GM12878 (cell line): ENCODE measurements around the gene TEX51. TPM values are rescaled to one million over a fixed set of nuclear protein-coding genes. Genes with fewer than 3 reads are reported as not detected.

Source experiments
- ATAC-seq: fragments of 200-7000 bp; cut with Tn5 transposase; 3 replicates; pipeline ENCODE4 v1.9.1; 2020; ENCODE audit warnings: mild to moderate bottlenecking, moderate library complexity
- BruUV-seq: library from RNA; stranded (reverse); fragments of 400-500 nt; replicated peaks from 2 replicates; lab custom pipeline; 2021; lab: Mats Ljungman, UMichigan
- CTCF ChIA-PET: fragments of 300-600 bp; sonication (Branson Sonifier 250); formaldehyde crosslinking; extraction: SDS; loops from one replicate; lab custom pipeline; 2021; ENCODE audit warnings: inconsistent platforms; lab: Yijun Ruan, JAX
- POLR2A ChIA-PET: fragments of 350-600 bp; formaldehyde crosslinking; extraction: SDS; loops from one replicate; lab custom pipeline; 2021; ENCODE audit warnings: inconsistent platforms; lab: Charles Lee
- RAD21 ChIA-PET: fragments of 300-600 bp; sonication (Branson Sonifier 250); formaldehyde crosslinking; loops from one replicate; lab custom pipeline; 2023; ENCODE audit warnings: antibody characterized with exemption; ENCODE audit not compliant: unreplicated experiment; lab: Charles Lee
- SMC1A ChIA-PET: fragments of 300-600 bp; sonication (Branson Sonifier 250); formaldehyde crosslinking; loops from one replicate; lab custom pipeline; 2023; ENCODE audit not compliant: unreplicated experiment, uncharacterized antibody; lab: Charles Lee
- DNase-seq: peaks from one replicate; pipeline ENCODE4 v3.0.0-alpha.2; 2011; ENCODE audit warnings: low read depth, low spot score
- FAIRE-seq: peaks from 3 replicates; lab custom pipeline; 2011; peaks lifted over from hg19 to GRCh38; lab: Jason Lieb, UNC
- H2AFZ ChIP-seq: 2 replicates; pipeline ENCODE4 v1.6.0; 2011; ENCODE audit warnings: low read depth, low read length, control low read depth; ENCODE audit not compliant: control insufficient read depth
- H3K27ac ChIP-seq: 2 replicates; pipeline ENCODE4 v1.5.1; 2011; ENCODE audit warnings: control low read depth; ENCODE audit not compliant: control insufficient read depth, insufficient read depth
- H3K27me3 ChIP-seq, 2 experiments: replicated peaks in 1 of 2; 2 replicates each; pipeline versions ENCODE4 v1.6.0 to v1.6.1; 2011; ENCODE audit warnings: low read length in 1 of 2; ENCODE audit not compliant: control insufficient read depth in 2 of 2, insufficient read depth in 2 of 2
- H3K36me3 ChIP-seq, 2 experiments: 2 replicates each; pipeline ENCODE4 v1.5.1; 2011; ENCODE audit warnings: low read length in 1 of 2; ENCODE audit not compliant: control insufficient read depth in 2 of 2, insufficient read depth in 2 of 2
- H3K4me1 ChIP-seq: 2 replicates; pipeline ENCODE4 v1.6.1; 2011; ENCODE audit warnings: mild to moderate bottlenecking, low read length, moderate library complexity, mixed read lengths; ENCODE audit not compliant: control insufficient read depth, insufficient read depth
- H3K4me2 ChIP-seq: 2 replicates; pipeline ENCODE4 v1.6.0; 2011; ENCODE audit warnings: control low read depth; ENCODE audit not compliant: control insufficient read depth, insufficient read depth
- H3K4me3 ChIP-seq: fragments of 200-600 bp; sonication (generic); 2 replicates; pipeline ENCODE4 v1.5.1; 2016
- H3K79me2 ChIP-seq: 2 replicates; pipeline ENCODE4 v1.6.0; 2011; ENCODE audit warnings: low read length; ENCODE audit not compliant: control insufficient read depth, insufficient read depth
- H3K9ac ChIP-seq: 2 replicates; pipeline ENCODE4 v1.8.0; 2011; ENCODE audit warnings: low read length, control low read depth, mixed read lengths; ENCODE audit not compliant: control insufficient read depth, insufficient read depth
- H3K9me3 ChIP-seq: replicated peaks from 3 replicates; pipeline ENCODE4 v1.5.1; 2011; ENCODE audit warnings: mild to moderate bottlenecking, low read length; ENCODE audit not compliant: control insufficient read depth, insufficient read depth
- H4K20me1 ChIP-seq: 2 replicates; pipeline ENCODE4 v1.6.0; 2011; ENCODE audit not compliant: control insufficient read depth, insufficient read depth
- CREB1 ChIP-seq: IDR thresholded peaks from 2 replicates; pipeline ENCODE4 v1.6.1; 2012; ENCODE audit warnings: low read depth, mild to moderate bottlenecking, inconsistent platforms
- CREM ChIP-seq: IDR thresholded peaks from 2 replicates; pipeline ENCODE4 v1.6.1; 2014; ENCODE audit warnings: antibody characterized with exemption, low read depth
- CTCF ChIP-seq, 3 experiments: IDR thresholded peaks in 2 of 3; conservative IDR thresholded peaks in 1 of 3; 2 replicates each; pipeline ENCODE4 v1.5.1; 2011; ENCODE audit warnings: low read depth in 3 of 3, low read length in 3 of 3, mild to moderate bottlenecking in 3 of 3, control low read depth in 2 of 3, moderate library complexity in 2 of 3, inconsistent platforms in 1 of 3, mixed read lengths in 1 of 3; ENCODE audit not compliant: control insufficient read depth in 2 of 3, insufficient read depth in 1 of 3; ENCODE audit errors: extremely low read depth in 1 of 3
- EGR1 ChIP-seq, 2 experiments: IDR thresholded peaks; 1 replicate in 1 of 2; 2 replicates in 1 of 2; pipeline ENCODE4 v1.6.1; 2011 to 2012; ENCODE audit warnings: low read depth in 2 of 2, low read length in 2 of 2, borderline replicate concordance in 1 of 2, mild to moderate bottlenecking in 1 of 2, moderate library complexity in 1 of 2
- ELK1 ChIP-seq: IDR thresholded peaks from 2 replicates; pipeline ENCODE4 v1.6.1; 2012; ENCODE audit warnings: low read depth, low read length, improper control_type of control experiment
- HSF1 ChIP-seq: fragments of 150-350 bp; IDR thresholded peaks from 2 replicates; pipeline ENCODE4 v1.6.1; 2014; ENCODE audit warnings: mild to moderate bottlenecking, low read depth, low read length
- IRF5 ChIP-seq: fragments of 450-650 bp; IDR thresholded peaks from 2 replicates; pipeline ENCODE4 v1.6.1; 2017; ENCODE audit warnings: borderline replicate concordance
- MLLT1 ChIP-seq: fragments of 450-650 bp; IDR thresholded peaks from 2 replicates; pipeline ENCODE4 v1.6.1; 2016; ENCODE audit warnings: mild to moderate bottlenecking
- MXI1 ChIP-seq: fragments of 150-350 bp; IDR thresholded peaks from 2 replicates; pipeline ENCODE4 v1.6.1; 2011; ENCODE audit warnings: low read depth, mild to moderate bottlenecking, inconsistent platforms, low read length, improper control_type of control experiment
- MYC ChIP-seq: IDR thresholded peaks from 2 replicates; pipeline ENCODE4 v1.6.1; 2011; ENCODE audit warnings: mild to moderate bottlenecking, low read length, moderate library complexity, inconsistent platforms; ENCODE audit not compliant: insufficient read depth, insufficient replicate concordance, insufficient read length, severe bottlenecking
- NR2C1 ChIP-seq: fragments of 450-650 bp; IDR thresholded peaks from 2 replicates; pipeline ENCODE4 v1.6.1; 2017; ENCODE audit warnings: antibody characterized with exemption, mild to moderate bottlenecking, moderate library complexity
- POU2F2 ChIP-seq: IDR thresholded peaks from 3 replicates; pipeline ENCODE4 v1.6.1; 2011; ENCODE audit warnings: low read depth, mild to moderate bottlenecking, low read length, borderline replicate concordance
- RB1 ChIP-seq: fragments of 450-650 bp; formaldehyde crosslinking; IDR thresholded peaks from 2 replicates; pipeline ENCODE4 v1.6.1; 2017; ENCODE audit warnings: mild to moderate bottlenecking, borderline replicate concordance
- SREBF2 ChIP-seq: IDR thresholded peaks from 2 replicates; pipeline ENCODE4 v1.6.1; 2012; ENCODE audit warnings: mild to moderate bottlenecking, low read length
- SRF ChIP-seq, 2 experiments: IDR thresholded peaks; 2 replicates each; pipeline ENCODE4 v1.6.1; 2011; ENCODE audit warnings: low read depth in 2 of 2, low read length in 2 of 2, mild to moderate bottlenecking in 1 of 2, moderate library complexity in 1 of 2
- TARDBP ChIP-seq: IDR thresholded peaks from 2 replicates; pipeline ENCODE4 v1.6.1; 2016; ENCODE audit warnings: borderline replicate concordance
- TCF7 ChIP-seq: IDR thresholded peaks from 2 replicates; pipeline ENCODE4 v1.6.1; 2014; ENCODE audit warnings: antibody characterized with exemption, borderline replicate concordance
- ZBED1 ChIP-seq: IDR thresholded peaks from 2 replicates; pipeline ENCODE4 v1.6.1; 2016; ENCODE audit warnings: borderline replicate concordance
- ZNF274 ChIP-seq: IDR thresholded peaks from one replicate; pipeline ENCODE4 v1.8.0; 2011; ENCODE audit not compliant: insufficient read length, insufficient read depth
- WGBS: methylation state at CpG from one replicate; pipeline ENCODE4 v1.1.6; 2016; ENCODE audit warnings: low lambda C conversion rate; ENCODE audit not compliant: insufficient replicate concordance, insufficient coverage; ENCODE audit errors: missing lambda C conversion rate; 5-methylcytosine and 5-hydroxymethylcytosine counted together
- in situ Hi-C: fragments of 300-500 bp; cut with MboI; formaldehyde crosslinking; loops from 9 replicates; pipeline ENCODE4 v1.14.3; 2018; ENCODE audit warnings: mixed read lengths
- intact Hi-C: fragments of 100-400 bp; cut with micrococcal nuclease; formaldehyde crosslinking; loops from one replicate; pipeline ENCODE4 v1.14.2; 2022; ENCODE audit not compliant: unreplicated experiment
- polyA plus RNA-seq, 11 experiments: library from polyadenylated mRNA; depleted of rRNA in 4 of 11; unstranded in 6 of 11; stranded (reverse) in 5 of 11; fragments of >200 nt; fragmentation: Nextera tagmentation in 4 of 11; fragmentation: Illumina TruSeq in 1 of 11; extraction: Ambion mirVana in 4 of 11; extraction: Trizol in 1 of 11; gene quantifications; 1 replicate in 1 of 11; 2 replicates in 10 of 11; pipeline versions ENCODE4 v1.2.1 to v1.2.3, GENCODE V29; 2011 to 2016; ENCODE audit warnings: inconsistent platforms in 2 of 11, missing spikeins in 2 of 11, low read depth in 1 of 11
- total RNA-seq, 4 experiments: library from RNA; depleted of rRNA in 3 of 4; stranded (reverse); fragments of >200 nt in 3 of 4; fragmentation: Illumina TruSeq in 1 of 4; extraction: Trizol in 1 of 4; gene quantifications; 2 replicates each; pipeline versions ENCODE4 v1.2.1 to v1.2.3, GENCODE V29; 2013 to 2021

Gene TEX51
- total and polyA plus RNA-seq, 10 of the 15 experiments (the other 5 are each of a cell fraction or from before 2014, with no cell fraction given): not detected

GRCh38 chr2:126858991-126859390 lies 39.7 kb upstream of the TEX51 start:
- no peak overlapping the region for H3K4me2 ChIP-seq
- FAIRE-seq: no peak
- in situ Hi-C loops: no loop called here
- H3K4me3 ChIP-seq: no peak overlapping the region
- H2AFZ ChIP-seq: no peak overlapping the region
- intact Hi-C loops: no loop called here
- no peak overlapping the region for H3K9ac ChIP-seq
- no peak overlapping the region for H3K27ac ChIP-seq
- peaks cover 1 to 3% of the 10 kb centered on the region in 2 experiments; a peak in 2 of 4 replicates for H3K27me3 ChIP-seq
- H3K36me3 ChIP-seq: no peaks in the 10 kb centered on the region
- ChIA-PET POLR2A (no interaction called here), CTCF (no interaction called here), SMC1A (no interaction called here), RAD21 (no interaction called here)
- no TSS peak for BruUV-seq
- no peak for TF ChIP-seq IRF5
- no peak for TF ChIP-seq SREBF2
- no peak for TF ChIP-seq TARDBP
- no peak for TF ChIP-seq RB1
- TF ChIP-seq ELK1: no peak
- no peak for TF ChIP-seq POU2F2
- no peak for TF ChIP-seq CREM
- TF ChIP-seq TCF7: no peak
- TF ChIP-seq ZBED1: no peak
- TF ChIP-seq MYC: no peak
- TF ChIP-seq MXI1: no peak
- no peak for TF ChIP-seq SRF (IDR thresholded peaks at IDR 0.05; ENCODE audit: low read depth in 2 of 2, low read length in 2 of 2)
- no peak for TF ChIP-seq NR2C1
- TF ChIP-seq MLLT1: no peak
- no peak for TF ChIP-seq CTCF (IDR thresholded peaks at IDR 0.05 in 2 of 3, conservative IDR thresholded peaks at IDR 0.05 in 1 of 3; ENCODE audit: control insufficient read depth in 2 of 3, extremely low read depth in 1 of 3, insufficient read depth in 1 of 3, low read depth in 3 of 3, low read length in 3 of 3)
- TF ChIP-seq HSF1: no peak
- no peak for TF ChIP-seq CREB1
- no peak for TF ChIP-seq ZNF274
- no peak for TF ChIP-seq EGR1 (IDR thresholded peaks at IDR 0.05; ENCODE audit: borderline replicate concordance in 1 of 2, low read depth in 2 of 2, low read length in 2 of 2)
- no peak for ATAC-seq
- no peaks in the 10 kb centered on the region for H3K4me1 ChIP-seq
- H4K20me1 ChIP-seq: no peaks in the 10 kb centered on the region
- 1% methylated on average over 5 of the region's 5 CpGs for WGBS
- DNase-seq: no peak
- no peaks in the 10 kb centered on the region for H3K79me2 ChIP-seq
- H3K9me3 ChIP-seq: no peaks in the 10 kb centered on the region
